Fibroblast of peridontal ligament (primary cell): ENCODE results near the gene KIFC1.
"Not testable (repeated sequence)": the region's sequence is repeated elsewhere in the genome, so short reads cannot be mapped to it uniquely, and the experiment has no call there.

Experiments
- DNase-seq: peaks from one replicate; pipeline ENCODE4 v3.0.0-alpha.2; 2010; ENCODE audit errors: extremely low read depth

Gene KIFC1

DNA sequence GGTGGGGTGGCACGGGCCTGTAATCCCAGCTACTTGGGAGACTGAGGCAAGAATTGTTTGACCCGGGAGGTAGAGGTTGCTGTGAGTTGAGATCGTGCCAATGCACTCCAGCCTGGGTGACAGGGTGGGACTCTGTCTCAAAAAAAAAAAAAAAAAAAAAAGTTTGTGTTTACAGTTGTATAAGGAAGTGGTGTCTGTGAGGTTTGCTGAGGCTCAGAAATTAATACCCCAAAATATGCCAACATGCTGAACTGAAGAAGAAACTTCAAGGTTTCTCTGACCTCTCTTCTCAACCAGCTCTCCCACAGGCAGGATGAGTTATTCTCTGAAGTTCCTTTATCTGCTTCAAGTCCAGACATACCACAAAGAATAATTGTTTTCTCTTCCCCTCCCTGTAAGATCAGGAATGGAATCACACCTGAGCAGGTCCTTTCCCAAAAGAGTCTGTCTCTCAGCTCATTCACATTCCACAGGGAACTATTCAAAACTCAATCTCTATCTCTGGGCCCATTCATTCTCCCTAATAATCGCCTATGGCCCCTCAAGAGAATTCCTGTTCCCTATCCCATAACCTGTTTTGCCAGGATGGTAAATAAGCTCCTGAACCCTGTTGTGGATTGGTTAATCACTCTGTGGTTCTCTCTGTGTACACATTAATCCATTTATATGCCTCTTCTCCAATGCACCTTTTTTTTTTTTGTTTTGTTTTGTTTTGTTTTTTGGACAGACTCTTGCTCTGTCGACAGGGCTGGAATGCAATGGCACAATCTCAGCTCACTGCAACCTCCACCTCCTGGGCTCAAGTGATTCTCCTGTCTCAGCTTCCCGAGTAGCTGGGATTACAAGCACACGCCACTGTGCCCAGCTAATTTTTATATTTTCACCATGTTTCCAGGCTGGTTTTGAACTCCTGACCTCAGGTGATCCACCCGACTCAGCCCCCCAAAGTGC lies 17.4 kb upstream of the KIFC1 start:
- no peak for DNase-seq

- peak; percentile 96 for DNase-seq
These were observed 16.4 kb upstream of the KIFC1 start for GRCh38 chr6:33375143-33375671.

- DNase-seq, result peak; percentile 89
These were observed 14.5 kb upstream of the KIFC1 start for GRCh38 chr6:33377171-33377570.

- DNase-seq, result not testable (repeated sequence)
These were observed 12.4 kb upstream of the KIFC1 start for GRCh38 chr6:33379184-33379583.

GRCh38 chr6:33380272-33380981 lies 11.2 kb upstream of the KIFC1 start:
- no peak for DNase-seq

GRCh38 chr6:33383427-33384185 lies 8.0 kb upstream of the KIFC1 start:
- DNase-seq, result no peak

DNA sequence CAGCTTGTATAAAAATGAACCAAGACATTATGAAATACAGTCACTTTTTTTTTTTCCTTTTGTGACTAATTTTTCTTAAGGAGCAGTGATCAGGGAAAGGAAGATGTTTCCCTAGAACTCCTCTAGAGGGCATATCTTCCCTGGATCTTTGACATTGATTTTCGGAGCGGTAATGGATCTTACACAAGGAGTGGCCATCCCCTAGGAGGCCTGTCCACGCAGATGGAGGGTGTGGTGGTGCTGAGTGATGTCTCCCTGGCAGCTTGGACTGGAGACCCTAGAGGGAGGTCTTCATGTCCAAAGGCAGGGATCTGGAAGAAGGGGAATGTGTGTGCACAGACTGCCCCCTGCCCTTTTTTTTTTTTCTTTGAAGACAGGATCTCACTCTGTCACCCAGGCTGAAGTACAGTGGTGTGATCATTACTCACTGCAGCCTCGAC lies 7.0 kb upstream of the KIFC1 start:
- peak; percentile 89 for DNase-seq

DNA sequence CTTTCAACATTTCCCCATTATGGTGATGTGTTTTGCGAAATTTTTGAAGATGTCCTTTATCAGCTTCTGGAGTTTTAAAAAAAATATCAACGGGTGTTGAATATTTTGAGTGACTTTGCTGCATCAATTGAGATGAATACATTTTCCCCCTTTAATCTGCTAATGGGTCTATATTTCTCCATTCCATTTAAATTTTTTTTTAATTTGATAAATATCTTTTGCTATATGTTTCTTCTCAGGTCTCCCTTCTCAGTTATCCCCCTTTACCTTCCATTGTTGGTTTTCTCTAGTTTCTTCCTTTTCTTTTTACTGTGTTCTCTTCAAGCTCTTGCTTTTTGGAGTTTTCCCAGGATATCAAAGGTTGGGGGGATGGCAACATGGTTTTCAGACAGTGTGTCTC lies 1.4 kb upstream of the KIFC1 start:
- DNase-seq, result no peak

DNA sequence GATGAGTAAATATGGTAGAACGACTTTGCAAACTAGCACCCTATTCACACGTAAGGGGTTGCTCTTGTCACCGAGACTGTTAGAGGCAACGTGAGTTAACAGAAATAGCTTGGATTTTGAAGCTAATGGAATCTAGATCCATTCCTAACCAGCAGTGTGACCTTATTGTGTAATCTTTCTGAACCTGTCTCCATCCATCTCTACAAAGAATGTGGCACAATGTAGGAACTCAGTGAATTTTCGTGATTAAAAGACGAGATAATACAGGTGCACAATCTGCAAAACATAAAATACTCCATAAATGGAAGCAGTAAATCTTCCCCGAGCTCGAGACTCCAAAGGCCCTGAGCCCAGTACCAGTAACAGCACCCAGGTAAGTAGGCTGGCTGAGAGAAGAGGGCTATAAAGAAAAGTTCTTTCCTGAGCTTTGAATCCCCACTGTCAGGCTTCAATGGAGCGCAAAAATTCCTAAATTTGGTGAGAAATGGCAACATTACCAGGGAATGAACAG lies 801 bp upstream of the KIFC1 start:
- no peak for DNase-seq

- no peak for DNase-seq
These were observed 435 bp downstream of the KIFC1 start for GRCh38 chr6:33391922-33392594.

DNA sequence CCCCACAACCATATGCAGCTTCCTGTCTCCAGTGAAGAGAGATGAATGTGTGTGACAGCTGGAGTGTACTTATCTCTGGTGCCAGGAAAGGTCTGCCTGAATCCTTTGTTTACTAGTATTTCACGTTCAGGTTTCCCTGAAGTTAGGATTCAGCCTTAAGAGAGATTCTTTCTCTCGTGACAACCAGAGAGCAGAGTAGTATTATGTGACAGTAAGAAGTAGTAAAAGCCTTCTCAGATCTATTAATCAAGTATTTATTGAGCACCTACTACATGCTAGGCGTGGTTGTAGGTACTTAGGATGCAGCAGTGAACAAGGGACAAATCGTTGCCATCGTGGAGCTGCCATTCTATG lies 949 bp downstream of the KIFC1 start:
- DNase-seq, result no peak

- no peak for DNase-seq
These were observed 1.4 kb downstream of the KIFC1 start for GRCh38 chr6:33392979-33393378.

DNA sequence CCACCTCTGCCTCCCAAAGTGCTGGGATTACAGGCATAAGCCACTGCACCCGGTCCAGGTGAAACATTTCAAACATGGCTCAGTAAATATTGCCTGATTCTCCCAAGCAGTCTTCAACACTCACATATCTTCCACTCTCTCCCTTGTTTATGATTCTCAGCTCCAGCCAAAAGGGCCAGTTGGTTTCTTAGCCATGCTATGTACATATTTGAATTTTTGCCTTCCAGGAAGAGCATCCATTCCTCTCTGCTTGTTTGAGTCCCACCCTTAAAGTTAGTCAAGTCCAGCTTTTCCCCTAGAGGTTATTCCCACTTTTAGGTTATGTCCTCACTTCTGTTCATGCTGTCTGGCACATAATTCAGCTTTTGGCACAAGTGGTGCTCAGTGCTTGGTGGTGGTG lies 5.9 kb downstream of the KIFC1 start:
- DNase-seq, result no peak

- DNase-seq, result not testable (repeated sequence)
These were observed 7.0 kb downstream of the KIFC1 start for GRCh38 chr6:33398601-33399000.

GRCh38 chr6:33399881-33400280 lies 8.3 kb downstream of the KIFC1 start:
- DNase-seq, result not testable (repeated sequence)

DNA sequence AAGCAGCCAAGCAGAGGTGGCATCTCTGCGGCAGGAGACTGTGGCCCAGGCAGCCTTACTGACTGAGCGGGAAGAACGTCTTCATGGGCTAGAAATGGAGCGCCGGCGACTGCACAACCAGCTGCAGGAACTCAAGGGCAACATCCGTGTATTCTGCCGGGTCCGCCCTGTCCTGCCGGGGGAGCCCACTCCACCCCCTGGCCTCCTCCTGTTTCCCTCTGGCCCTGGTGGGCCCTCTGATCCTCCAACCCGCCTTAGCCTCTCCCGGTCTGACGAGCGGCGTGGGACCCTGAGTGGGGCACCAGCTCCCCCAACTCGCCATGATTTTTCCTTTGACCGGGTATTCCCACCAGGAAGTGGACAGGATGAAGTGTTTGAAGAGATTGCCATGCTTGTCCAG lies 13.3 kb downstream of the KIFC1 start:
- DNase-seq, result no peak

- DNase-seq, result no peak
These were observed 13.8 kb downstream of the KIFC1 start for GRCh38 chr6:33405386-33405940.

DNA sequence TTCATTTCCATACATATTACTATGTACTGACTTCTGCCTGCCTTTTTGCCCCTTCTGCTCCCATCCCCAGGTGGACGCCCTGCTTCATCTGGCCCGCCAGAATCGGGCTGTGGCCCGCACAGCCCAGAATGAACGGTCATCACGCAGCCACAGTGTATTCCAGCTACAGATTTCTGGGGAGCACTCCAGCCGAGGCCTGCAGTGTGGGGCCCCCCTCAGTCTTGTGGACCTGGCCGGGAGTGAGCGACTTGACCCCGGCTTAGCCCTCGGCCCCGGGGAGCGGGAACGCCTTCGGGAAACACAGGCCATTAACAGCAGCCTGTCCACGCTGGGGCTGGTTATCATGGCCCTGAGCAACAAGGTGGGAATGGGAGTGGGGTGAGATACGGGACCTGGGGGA lies 14.5 kb downstream of the KIFC1 start:
- no peak for DNase-seq

DNA sequence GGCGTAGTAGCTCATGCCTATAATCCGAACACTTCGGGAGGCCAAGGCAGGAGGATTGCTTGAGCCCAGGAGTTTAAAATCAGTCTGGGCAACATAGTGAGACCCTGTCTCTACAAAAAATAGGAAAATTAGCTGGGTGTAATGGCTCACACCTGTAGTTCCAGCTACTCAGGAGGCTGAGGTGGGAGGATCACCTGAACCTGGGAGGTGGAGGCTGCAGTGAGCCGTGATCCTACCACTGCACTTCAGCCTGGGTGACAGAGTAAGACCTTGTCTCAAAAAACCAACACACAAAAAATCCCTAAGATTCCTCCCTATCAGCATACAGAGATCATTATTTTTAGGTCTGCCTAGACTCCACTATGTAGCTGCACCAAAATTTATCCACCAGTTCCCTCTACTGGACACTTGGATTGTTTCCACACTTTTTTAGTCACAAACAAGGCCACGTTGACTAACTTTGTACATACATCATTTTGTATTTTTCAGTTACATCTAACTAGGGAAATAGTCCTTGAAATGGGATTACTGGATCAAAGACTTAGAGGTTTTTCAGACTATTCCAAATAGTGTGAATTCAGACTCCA lies 15.6 kb downstream of the KIFC1 start:
- peak; percentile 86 for DNase-seq

GRCh38 chr6:33410050-33410710 lies 18.6 kb downstream of the KIFC1 start:
- DNase-seq, result peak; percentile 95
